Activated gamma-delta T cell treated with anti-CD3 and anti-CD28 coated beads, Interleukin-2, amount 50 U/mL, for 16 hours (primary cell): ENCODE measurements around the gene CCDC77.
"Not testable (repeated sequence)": the region's sequence is repeated elsewhere in the genome, so short reads cannot be mapped to it uniquely, and the experiment has no call there.

Experiments used
- DNase-seq: peaks from one replicate; pipeline ENCODE4 v3.0.0-alpha.2; 2020; ENCODE audit warnings: low read depth

The CCDC77 gene

DNA sequence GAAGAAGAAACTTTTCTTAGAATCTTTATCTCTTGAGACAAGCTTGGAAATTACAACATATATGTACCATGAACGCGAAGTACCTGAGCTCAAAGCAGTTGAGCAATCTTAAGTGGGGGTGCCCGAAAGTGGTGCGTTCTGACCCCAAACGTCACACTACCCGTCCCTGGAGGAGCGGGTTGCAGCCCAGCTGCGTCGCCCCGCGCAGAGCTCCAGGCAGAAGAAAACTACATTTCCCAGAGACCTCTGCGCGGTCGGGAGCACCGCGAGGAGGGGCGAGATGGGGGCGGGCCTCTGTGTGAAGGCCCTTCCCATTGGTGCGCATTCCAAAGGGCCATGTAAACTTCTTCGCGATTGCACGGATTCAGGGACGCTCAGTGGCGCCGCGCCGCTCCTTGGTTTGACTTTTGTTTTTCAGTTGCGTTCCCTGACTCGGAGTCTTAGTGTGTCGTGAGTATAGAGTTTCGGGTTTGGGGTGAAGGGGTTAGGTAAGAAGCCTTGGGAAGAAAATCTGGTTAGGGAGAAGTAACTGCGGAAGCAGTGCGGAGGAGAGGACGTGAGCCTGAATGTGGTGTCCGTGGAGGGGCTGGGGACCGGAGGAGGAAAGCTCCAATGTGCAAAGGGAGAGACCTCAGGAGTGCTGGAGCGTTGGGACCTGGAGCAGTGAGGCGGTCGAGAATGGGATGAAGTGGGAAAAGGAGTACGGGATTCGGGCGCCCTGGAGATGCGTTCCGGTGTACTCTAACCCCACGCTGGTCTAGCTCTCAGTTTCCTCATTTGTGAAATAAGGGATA, at the start of gene CCDC77:
Gene CCDC77, plus strand, starts transcription at position 410 of the 794 bp plus-strand sequence. CDS start 7,740 bp downstream, outside the sequence.
- peak; percentile 89 for DNase-seq

DNA sequence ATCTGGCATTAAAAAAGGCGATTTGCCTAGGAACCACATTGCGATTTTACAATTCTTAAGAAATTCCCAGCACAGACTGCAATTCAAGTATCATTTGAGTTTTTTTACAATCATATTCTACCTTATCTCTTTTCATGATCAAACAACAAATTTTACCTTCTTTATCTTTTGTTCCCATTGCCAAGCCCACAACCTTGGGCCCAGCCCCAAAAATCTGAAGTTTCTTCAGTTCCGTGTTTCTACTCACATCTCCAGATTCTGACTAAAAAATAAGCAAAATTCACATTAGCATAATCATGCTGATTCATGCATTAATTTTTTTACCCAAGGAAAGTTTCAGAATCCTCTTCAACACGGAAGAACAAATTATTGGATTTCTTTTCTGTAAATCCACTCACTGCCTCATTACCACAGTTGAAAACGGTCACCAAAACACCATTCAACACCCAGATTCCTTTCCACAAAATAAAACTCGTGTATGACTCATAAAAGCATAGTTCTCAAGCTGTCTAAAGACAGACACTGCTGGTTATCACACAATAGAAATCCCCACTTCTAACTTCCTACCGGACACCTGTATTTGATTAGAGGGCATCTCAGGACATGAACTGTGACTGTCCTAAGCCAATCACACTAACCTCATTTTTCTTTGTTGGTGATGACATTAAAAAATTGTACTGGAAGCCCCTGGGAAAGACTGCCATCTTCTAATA, 45.0 kb upstream of the CCDC77 start:
- no peak for DNase-seq

DNA sequence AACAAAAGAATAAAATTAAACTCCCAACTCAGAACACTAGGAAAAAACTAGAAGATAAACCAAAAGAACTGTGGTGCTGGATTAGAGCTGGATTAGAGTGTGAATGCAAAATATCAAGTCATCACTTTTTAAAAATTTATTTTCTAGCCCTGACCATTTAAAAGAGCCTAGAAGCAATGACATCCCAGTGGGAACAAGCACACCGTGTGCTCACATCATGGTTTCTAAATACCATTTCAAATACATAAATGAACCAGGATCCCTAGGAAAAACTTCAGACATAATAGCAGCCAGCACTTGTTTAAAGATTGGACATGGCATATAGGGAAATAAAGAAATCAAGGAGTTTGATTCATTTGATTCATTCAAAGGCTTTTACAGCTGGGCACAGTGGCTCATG, 42.4 kb upstream of the CCDC77 start:
- no peak for DNase-seq

DNA sequence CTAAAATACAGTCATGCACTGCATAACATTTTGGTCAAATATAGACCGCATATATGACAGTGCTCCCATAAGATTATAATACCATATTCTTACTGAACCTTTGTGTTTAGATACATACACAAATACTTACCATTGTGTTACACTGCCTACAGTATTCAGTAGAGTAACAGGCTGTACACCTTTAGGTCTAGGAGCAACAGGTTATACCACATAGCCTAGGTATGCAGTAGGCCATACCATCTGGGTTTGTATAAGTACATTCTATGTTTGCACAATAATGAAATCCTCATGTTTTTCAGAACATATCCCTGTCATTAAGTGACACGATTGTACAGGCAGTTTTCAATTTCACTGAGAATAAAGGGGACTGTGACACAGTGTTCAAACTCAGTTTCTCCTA, 34.6 kb upstream of the CCDC77 start:
- no peak for DNase-seq

DNA sequence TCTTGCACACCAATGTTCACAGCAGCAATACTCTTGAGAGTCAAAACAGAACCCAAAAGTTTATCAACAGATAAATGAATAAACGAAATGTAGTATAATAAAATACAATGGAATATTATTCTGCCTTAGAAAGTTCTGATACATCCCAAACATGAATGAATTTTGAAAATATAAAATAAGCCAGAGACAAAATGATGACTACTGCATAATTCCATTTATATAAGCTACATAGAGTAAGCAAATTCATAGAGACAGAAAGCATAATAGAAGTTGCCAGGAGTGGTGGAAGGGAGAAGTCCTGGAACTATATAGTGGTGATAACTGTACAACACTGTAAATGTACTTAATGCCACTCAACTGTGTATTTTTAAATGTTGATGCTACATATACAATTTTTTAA, 33.5 kb upstream of the CCDC77 start:
- DNase-seq = no peak

DNA sequence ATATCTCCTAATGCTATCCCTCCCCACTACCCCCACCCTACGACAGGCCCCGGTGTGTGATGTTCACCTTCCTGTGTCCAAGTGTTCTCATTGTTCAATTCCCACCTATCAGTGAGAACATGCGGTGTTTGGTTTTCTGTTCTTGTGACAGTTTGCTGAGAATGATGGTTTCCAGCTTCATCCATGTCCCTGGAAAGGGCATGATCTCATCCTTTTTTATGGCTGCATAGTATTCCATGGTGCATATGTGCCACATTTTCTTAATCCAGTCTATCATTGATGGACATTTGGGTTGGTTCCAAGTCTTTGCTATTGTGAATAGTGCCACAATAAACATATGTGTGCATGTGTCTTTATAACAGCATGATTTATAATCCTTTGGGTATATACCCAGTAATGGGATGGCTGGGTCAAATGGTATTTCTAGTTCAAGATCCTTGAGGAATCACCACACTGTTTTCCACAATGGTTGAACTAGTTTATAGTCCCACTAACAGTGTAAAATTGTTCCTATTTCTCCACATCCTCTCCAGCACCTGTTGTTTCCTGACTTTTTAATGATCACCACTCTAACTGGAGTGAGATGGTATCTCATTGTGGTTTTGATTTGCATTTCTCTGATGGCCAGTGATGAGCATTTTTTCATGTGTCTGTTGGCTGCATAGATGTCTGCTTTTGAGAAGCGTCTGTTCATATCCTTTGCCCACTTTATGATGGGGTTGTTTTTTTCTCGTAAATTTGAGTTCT, 30.5 kb upstream of the CCDC77 start:
- not testable (repeated sequence) for DNase-seq

DNA sequence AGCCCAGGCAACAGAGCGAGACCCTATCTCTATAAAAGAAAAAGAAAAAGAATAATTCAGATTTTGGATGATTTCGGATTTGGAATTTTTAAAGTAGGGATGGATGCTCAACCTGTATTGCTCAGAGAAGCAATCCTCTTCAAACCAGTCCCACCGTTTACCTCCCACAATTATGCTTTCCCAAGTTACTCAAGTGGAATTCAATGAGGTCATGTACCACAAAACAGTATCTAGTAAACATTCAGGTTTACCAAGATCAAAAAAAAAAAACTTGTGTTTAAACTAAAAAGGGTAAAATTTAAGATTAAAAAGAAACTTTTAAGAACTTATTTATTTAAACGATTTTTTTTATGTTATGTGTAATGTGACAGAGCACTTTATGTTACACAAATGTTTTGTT, 14.8 kb upstream of the CCDC77 start:
- no peak for DNase-seq

DNA sequence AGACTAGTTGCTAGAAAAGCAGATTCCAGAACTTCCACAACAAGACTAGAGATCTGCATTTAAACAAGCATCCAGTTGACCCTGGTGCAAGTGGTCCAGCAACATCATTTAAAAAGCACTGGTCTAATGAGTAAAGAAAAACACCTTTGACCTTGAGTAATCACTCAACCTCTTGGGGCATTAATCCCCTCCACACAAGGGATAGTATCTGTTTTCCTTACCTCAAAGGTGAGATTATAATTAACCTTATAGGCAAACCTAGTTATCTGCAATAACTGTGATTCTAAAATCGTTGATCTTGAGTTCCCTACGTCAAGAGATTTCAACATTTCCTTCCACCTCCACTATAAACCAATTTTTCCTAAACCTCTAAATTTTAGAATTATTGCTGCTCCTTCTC, 13.4 kb upstream of the CCDC77 start:
- DNase-seq = no peak

DNA sequence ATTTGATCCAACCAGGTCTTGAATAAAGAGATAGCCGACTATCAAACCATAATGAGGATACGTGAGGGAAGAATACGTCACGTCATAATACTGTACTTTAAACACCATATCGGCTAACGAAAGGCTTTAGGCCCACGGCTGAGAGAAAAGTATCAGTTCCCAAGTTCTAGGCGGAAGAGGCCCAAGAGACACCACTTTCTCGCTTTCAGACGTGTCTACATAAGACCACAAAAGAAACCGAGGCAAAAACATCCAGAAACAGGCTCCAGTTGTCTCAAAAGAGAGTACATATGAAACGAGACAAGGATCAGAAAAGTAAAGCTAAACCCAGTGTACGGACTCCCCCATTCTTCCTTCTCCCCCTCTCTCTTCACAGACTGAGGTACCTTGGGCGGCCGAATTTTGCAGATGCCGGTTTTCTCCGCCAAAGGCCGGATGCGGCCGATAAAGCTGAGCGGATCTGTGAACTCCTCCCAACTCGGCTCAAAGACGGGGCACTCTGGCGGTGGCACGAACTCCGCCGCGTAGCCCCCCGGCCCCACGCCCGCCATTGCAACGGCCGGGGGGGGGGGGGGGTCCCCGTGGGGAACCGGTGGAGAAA, 12.8 kb upstream of the CCDC77 start:
- peak; percentile 28 for DNase-seq

DNA sequence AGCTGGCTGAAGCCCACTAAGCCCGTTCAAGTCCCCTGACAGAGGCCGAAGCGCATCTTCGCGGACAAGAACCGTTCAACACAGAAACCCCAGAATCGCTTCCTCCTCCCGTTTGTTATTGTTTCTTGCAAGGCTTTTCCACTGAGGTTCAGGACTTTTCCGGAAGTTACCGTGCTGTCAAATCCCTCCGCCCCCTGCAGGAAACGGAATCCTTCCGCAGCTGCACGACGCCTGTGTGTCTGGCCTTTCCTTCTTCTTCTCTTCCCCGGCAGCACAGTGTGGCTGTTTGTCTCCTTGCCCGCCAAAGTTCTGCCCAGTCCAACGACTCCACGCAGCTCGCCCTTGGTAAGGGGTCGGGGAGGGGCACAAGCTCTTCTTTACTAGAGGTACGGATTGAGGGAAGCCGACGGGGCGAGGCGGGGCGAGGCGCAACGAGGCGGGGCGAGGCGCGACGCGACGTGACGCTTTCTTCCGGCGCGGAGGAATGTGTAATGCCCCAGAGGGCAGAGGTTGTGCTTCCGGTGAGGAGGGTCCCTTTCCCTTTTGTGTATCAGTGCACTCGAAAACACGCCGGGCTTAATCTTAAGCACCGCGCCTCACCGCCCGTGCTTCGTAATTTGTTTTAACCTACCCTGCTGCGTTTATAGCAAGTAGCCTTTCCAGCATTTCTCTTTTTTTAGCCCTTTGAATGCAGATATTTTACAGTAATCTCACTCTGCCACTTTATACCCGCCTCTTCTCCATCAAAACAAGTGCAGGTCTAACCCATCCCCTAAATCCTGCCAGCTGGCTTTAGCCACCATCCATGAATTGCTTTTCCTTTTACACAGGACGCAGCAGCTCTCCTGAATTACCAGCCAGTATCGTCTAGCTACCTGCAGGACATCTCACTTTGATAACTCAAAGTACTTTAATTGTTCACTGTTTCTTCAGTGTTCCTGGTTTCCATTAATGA, 12.0 kb upstream of the CCDC77 start, which contains the start of gene KDM5A:
Gene KDM5A, minus strand, starts transcription at position 179 of the 955 bp plus-strand sequence. CDS start 229 bp downstream, outside the sequence.
- DNase-seq = peak; percentile 84

DNA sequence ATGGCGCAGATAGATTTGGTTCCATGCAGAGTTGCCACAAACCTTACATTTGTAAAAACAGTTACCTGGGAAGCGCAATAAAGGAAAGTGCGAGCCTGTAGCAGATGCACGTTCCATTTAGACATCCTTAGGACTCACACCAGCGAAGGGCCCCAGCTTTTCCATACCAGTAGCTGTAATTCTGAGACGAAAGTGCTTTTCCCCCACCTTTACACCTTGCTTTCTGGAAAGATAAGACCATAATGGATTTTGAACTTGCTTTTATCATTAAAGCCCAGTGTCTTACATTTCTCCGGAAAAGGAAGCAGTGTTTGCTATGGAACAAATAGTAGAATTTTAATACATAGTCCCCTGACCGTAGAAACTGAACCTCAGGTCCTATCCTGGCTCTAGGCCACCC, 616 bp upstream of the CCDC77 start:
- no peak for DNase-seq

DNA sequence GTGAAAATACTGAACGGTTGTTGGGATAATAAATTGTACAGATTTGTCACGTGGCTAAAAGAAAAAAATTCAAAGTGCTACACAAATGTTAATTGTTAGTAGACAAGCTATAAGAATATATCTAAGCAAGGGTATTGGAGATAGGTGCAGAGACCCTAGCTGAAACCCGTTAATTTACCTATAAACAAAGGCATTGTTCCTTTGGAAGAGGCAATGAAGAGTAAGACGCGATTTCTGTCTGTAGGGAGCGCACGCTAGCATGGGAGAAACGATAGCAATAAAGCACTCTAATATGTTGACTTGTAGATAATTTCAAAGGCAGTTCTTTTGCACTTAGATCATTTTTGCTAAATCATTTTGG, 565 bp downstream of the CCDC77 start:
- DNase-seq = no peak

DNA sequence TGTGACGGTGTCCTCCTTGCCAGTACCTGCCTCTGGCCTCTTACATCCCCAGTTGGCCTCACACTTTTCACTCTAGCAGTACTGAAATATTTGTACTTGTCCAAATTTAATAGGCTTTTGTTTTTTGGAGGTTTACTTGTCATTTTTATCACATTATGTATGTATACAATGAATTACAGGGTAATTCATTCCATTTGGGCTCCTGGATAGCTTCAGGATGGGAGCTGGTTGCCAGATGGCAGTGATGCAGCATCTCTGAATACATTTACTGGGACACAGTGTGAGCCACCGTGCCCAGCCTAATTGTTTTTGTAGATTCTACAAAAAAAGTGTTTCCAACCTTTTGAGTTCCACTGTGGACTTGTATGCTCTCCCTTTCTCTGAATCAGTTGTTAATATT, 13.4 kb downstream of the CCDC77 start:
- DNase-seq = no peak

DNA sequence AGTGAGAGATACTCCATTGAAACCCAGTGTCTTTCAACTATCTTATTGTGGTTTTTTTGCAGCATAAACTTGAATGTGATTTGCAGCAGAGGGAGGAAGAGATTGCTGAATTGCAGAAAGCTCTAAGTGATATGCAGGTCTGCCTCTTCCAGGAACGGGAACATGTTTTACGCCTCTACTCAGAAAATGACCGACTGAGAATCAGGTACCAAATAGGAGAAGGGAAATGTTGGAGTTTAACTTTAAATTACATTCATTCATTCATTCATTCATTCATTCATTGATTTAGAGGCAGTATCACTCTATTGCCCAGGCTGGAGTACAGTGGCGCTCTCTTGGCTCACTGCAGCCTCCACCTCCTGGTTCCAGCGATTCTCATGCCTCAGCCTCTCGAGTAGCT, 17.0 kb downstream of the CCDC77 start:
- no peak for DNase-seq

DNA sequence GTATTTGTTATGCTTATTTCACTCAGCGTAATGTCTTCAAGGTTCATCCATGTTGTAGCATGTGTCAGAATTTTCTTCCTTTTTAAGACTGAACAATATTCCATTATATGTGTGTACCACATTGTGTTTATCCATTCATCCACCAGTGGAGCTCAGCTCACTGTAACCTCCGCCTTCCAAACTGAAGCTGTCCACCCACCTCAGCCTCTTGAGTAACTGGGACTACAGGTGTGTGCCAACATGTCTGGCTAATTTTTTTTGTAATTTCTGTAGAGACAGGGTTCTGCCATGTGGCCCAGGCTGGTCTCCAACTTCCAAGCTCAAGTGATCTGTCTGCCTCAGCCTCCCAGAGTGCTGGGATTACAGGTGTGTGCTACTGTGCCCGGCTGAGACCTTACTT, 21.1 kb downstream of the CCDC77 start:
- no peak for DNase-seq

DNA sequence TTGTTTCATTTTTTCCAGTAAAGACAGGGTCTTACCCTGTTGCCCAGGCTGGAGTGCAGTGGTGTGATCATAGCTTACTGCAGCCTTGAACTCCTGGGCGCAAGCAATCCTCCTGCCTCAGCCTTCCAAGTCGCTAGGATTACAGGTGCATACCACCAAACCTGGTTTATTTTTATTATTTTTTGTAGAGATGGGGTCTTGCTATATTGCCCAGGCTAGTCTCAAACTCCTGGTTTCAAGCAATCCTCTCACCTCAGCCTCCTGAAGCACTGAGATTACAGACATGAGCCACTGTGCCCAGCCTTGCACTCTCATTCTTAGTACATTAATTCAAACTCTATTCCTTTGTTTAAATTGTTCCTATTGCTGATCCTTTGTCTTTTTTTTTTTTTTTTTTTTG, 34.3 kb downstream of the CCDC77 start:
- DNase-seq = not testable (repeated sequence)

DNA sequence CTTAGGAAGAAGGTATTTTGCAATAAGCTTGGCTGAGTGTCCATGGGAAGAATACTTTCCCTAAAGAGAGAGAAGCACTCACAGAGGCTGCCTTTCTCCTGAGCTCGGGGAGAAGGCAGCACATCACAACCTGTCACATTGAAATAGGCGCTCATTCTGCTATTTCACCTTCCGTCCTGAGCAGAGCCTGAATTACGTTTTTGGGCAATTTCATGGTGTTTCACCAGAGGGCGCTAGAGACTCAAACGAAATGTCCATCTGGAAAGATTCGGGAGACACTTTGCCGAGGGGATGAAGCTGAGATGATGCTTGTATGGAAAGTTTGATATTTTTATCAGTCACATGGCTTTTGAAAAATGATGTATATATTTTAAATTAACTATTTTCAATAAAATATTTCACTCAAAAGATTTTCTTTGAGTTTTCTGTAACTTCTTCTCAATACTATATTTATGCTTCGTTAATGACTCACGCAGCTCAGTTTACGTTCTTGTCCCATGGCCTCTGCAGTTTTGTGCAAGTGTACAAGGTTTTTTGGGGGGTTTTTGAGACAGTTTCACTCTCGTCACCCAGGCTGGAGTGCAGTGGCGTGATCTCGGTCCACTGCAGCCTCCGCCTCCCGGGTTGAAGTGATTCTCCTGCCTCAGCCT, 40.9 kb downstream of the CCDC77 start:
- peak; percentile 21 for DNase-seq

DNA sequence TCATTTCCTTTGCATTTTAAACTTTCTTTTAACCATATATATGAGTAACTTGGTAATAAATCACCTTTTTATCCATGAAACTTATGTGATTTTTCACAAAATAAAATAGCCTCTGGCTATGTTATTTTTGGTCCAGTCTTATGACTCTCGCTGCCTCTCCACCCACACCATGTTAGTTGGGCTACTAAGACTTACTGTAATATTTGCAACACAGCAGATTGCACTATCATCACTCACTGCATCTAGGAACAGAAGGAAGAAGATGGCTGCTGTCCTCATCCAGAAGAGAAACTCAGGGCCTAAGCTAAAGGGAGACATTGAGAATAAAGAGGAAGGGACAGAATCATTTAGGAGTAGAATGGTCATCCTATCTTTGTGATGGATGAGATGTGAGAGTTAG, 45.7 kb downstream of the CCDC77 start:
- no peak for DNase-seq

DNA sequence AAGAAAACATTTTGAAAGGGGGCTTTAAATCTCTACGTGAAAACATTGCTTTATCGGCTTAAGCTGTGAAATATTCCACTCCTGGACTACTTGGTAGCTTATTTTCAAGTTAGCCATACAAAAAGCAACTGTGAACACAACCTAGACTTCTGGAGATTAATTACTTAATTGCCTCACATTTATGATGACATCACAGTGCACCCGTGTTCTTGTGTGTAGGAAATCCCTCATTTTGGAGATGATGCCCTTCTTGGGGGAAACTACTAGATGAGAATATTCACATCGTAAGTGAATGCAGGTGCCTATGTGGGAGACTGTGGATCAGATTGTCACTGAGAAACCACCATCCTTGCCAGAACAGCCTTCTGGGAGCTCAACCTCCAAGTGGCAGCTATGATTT, 47.8 kb downstream of the CCDC77 start:
- no peak for DNase-seq

DNA sequence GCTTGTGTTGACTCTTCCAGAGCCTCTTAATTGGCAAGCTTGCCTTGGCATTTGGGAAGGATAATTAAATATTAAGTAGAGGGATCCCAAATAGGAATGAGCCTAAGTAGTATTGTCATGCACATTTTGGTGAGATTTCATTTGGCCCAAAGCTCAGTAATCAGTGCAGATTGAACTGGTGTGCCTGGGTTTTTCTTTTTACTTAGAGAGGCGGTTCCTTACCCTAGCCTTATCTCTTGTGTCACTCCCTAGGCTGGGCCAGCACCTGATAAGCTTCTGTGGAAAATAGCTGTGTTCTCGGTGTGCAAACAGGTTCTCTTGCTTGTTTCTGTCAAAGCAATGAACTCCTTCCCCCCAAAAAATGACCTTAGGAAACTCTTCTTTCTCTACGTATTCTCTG, 49.0 kb downstream of the CCDC77 start:
- no peak for DNase-seq
